Astrocyte (in vitro differentiated cells and primary cell): Measurements from ENCODE around the gene AFAP1L2. TPM values are rescaled to one million over a fixed set of nuclear protein-coding genes. Genes with fewer than 3 reads are reported as not detected.

Experiments
- DNase-seq: peaks from one replicate; pipeline ENCODE4 v3.0.0-alpha.2; 2010; ENCODE audit warnings: low read depth
- FAIRE-seq: peaks from 2 replicates; lab custom pipeline; 2011; peaks lifted over from hg19 to GRCh38; lab: Jason Lieb, UNC
- H2AFZ ChIP-seq: 2 replicates; pipeline ENCODE4 v1.6.0; 2012; ENCODE audit warnings: low read depth, low read length, inconsistent platforms
- H3K27ac ChIP-seq: 2 replicates; pipeline ENCODE4 v1.5.1; 2011; ENCODE audit warnings: low read depth, low read length, inconsistent platforms
- H3K27me3 ChIP-seq: 2 replicates; pipeline ENCODE4 v1.6.0; 2011; ENCODE audit warnings: low read length, inconsistent platforms; ENCODE audit not compliant: insufficient read depth
- H3K36me3 ChIP-seq: 2 replicates; pipeline ENCODE4 v1.5.1; 2011; ENCODE audit warnings: low read length, inconsistent platforms; ENCODE audit not compliant: insufficient read depth
- H3K4me1 ChIP-seq: 2 replicates; pipeline ENCODE4 v1.5.1; 2011; ENCODE audit warnings: low read length, inconsistent platforms; ENCODE audit not compliant: insufficient read depth
- H3K4me2 ChIP-seq: 2 replicates; pipeline ENCODE4 v1.6.0; 2012; ENCODE audit warnings: low read length, inconsistent platforms
- H3K4me3 ChIP-seq: 2 replicates; pipeline ENCODE4 v1.5.1; 2011; ENCODE audit warnings: low read depth, mild to moderate bottlenecking, low read length, inconsistent platforms; ENCODE audit not compliant: insufficient read depth
- H3K79me2 ChIP-seq: 2 replicates; pipeline ENCODE4 v1.6.0; 2012; ENCODE audit warnings: mild to moderate bottlenecking, low read length, inconsistent platforms; ENCODE audit not compliant: insufficient read depth
- H3K9ac ChIP-seq: 2 replicates; pipeline ENCODE4 v1.6.0; 2012; ENCODE audit warnings: mild to moderate bottlenecking, low read length, inconsistent platforms
- H3K9me3 ChIP-seq: 2 replicates; pipeline ENCODE4 v1.5.1; 2012; ENCODE audit warnings: low read depth, mild to moderate bottlenecking, low read length, inconsistent platforms; ENCODE audit not compliant: insufficient read depth
- H4K20me1 ChIP-seq: 2 replicates; pipeline ENCODE4 v1.6.0; 2012; ENCODE audit warnings: low read length, inconsistent platforms; ENCODE audit not compliant: insufficient read depth
- H3K27ac Mint-ChIP-seq: one replicate; pipeline ENCODE4 v1.8.0; 2021; ENCODE audit warnings: mild to moderate bottlenecking, mixed read lengths; ENCODE audit not compliant: unreplicated experiment
- H3K27me3 Mint-ChIP-seq: one replicate; pipeline ENCODE4 v1.8.0; 2021; ENCODE audit warnings: low read depth, mixed read lengths; ENCODE audit not compliant: unreplicated experiment
- H3K36me3 Mint-ChIP-seq: one replicate; pipeline ENCODE4 v1.8.0; 2021; ENCODE audit warnings: low read depth, mixed read lengths; ENCODE audit not compliant: unreplicated experiment
- H3K4me1 Mint-ChIP-seq: one replicate; pipeline ENCODE4 v1.8.0; 2021; ENCODE audit warnings: low read depth, mixed read lengths; ENCODE audit not compliant: unreplicated experiment
- H3K4me3 Mint-ChIP-seq: one replicate; pipeline ENCODE4 v1.8.0; 2021; ENCODE audit warnings: mild to moderate bottlenecking, moderate library complexity, mixed read lengths; ENCODE audit not compliant: unreplicated experiment
- H3K9me3 Mint-ChIP-seq: one replicate; pipeline ENCODE4 v1.8.0; 2021; ENCODE audit warnings: mild to moderate bottlenecking, mixed read lengths; ENCODE audit not compliant: unreplicated experiment
- EZH2 ChIP-seq: IDR thresholded peaks from 2 replicates; pipeline ENCODE4 v1.6.1; 2012; ENCODE audit warnings: mild to moderate bottlenecking, low read length, inconsistent platforms; ENCODE audit not compliant: insufficient read depth
- total RNA-seq: library from RNA; stranded (reverse); gene quantifications from 2 replicates; pipeline ENCODE4 v1.2.1, GENCODE V29; 2021
- TF ChIP-seq, protein P1 (sequence below): IDR thresholded peaks from 2 replicates; pipeline ENCODE4 v1.5.1; 2011; ENCODE audit warnings: low read depth, mild to moderate bottlenecking, inconsistent platforms, low read length, moderate library complexity; ENCODE audit not compliant: insufficient read depth

AFAP1L2 gene
- total RNA-seq, 1 donor from 2014 or later: 26.6 TPM

DNA sequence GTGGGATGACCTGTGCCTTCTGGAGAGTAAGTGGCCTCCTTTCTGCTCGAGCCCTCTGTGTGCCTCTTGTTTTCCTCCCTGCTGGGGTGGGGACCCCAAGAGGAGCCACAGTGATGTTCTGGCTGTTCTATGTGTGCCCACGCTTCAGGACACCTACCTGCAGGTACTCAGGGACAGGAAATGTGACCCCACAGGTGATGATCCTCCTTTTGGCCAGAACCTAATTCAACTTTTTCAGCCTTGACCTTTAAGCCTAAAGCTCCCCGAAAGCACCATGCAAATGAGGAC lies 95.0 kb downstream of the AFAP1L2 start:
- Mint-ChIP-seq H3K9me3 (no peaks in the 10 kb centered on the region), H3K4me3 (no peak overlapping the region), H3K4me1 (peaks cover 41% of the 10 kb centered on the region), H3K36me3 (peaks cover 13% of the 10 kb centered on the region), H3K27me3 (no peaks in the 10 kb centered on the region), H3K27ac (no peak overlapping the region)
- no peaks in the 10 kb centered on the region for H4K20me1 ChIP-seq
- FAIRE-seq: no peak
- DNase-seq: no peak
- no peaks in the 10 kb centered on the region for H3K9me3 ChIP-seq
- no peak overlapping the region for H3K4me3 ChIP-seq
- H3K9ac ChIP-seq: no peak overlapping the region
- TF ChIP-seq, protein P1, sequence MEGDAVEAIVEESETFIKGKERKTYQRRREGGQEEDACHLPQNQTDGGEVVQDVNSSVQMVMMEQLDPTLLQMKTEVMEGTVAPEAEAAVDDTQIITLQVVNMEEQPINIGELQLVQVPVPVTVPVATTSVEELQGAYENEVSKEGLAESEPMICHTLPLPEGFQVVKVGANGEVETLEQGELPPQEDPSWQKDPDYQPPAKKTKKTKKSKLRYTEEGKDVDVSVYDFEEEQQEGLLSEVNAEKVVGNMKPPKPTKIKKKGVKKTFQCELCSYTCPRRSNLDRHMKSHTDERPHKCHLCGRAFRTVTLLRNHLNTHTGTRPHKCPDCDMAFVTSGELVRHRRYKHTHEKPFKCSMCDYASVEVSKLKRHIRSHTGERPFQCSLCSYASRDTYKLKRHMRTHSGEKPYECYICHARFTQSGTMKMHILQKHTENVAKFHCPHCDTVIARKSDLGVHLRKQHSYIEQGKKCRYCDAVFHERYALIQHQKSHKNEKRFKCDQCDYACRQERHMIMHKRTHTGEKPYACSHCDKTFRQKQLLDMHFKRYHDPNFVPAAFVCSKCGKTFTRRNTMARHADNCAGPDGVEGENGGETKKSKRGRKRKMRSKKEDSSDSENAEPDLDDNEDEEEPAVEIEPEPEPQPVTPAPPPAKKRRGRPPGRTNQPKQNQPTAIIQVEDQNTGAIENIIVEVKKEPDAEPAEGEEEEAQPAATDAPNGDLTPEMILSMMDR: no peak
- TF ChIP-seq EZH2: no peak
- H3K4me2 ChIP-seq: peak overlapping the region; percentile 31
- no peaks in the 10 kb centered on the region for H3K79me2 ChIP-seq
- no peaks in the 10 kb centered on the region for H3K36me3 ChIP-seq
- H3K4me1 ChIP-seq: peaks cover 36% of the 10 kb centered on the region
- no peak overlapping the region for H2AFZ ChIP-seq
- H3K27ac ChIP-seq: no peak overlapping the region
- no peaks in the 10 kb centered on the region for H3K27me3 ChIP-seq

GRCh38 chr10:114308531-114309363 lies 95.6 kb downstream of the AFAP1L2 start:
- no peak overlapping the region for H3K4me3 Mint-ChIP-seq
- peak overlapping the region; percentile 31 for H3K4me2 ChIP-seq
- no peaks in the 10 kb centered on the region for H3K79me2 ChIP-seq
- peak overlapping the region; percentile 75 for H3K27ac Mint-ChIP-seq
- H2AFZ ChIP-seq: no peak overlapping the region
- peaks cover 10% of the 10 kb centered on the region for H3K36me3 Mint-ChIP-seq
- H3K4me1 ChIP-seq: peaks cover 40% of the 10 kb centered on the region
- no peaks in the 10 kb centered on the region for H3K36me3 ChIP-seq
- no peaks in the 10 kb centered on the region for H3K27me3 Mint-ChIP-seq
- FAIRE-seq (peak; percentile 72), DNase-seq (peak; percentile 84)
- TF ChIP-seq, protein P1: no peak
- TF ChIP-seq EZH2: no peak
- no peaks in the 10 kb centered on the region for H3K9me3 ChIP-seq
- no peaks in the 10 kb centered on the region for H3K9me3 Mint-ChIP-seq
- H3K4me1 Mint-ChIP-seq: peaks cover 45% of the 10 kb centered on the region
- no peaks in the 10 kb centered on the region for H3K27me3 ChIP-seq
- H4K20me1 ChIP-seq: no peaks in the 10 kb centered on the region
- H3K27ac ChIP-seq: peak overlapping the region; percentile 39
- H3K9ac ChIP-seq: no peak overlapping the region
- no peak overlapping the region for H3K4me3 ChIP-seq

DNA sequence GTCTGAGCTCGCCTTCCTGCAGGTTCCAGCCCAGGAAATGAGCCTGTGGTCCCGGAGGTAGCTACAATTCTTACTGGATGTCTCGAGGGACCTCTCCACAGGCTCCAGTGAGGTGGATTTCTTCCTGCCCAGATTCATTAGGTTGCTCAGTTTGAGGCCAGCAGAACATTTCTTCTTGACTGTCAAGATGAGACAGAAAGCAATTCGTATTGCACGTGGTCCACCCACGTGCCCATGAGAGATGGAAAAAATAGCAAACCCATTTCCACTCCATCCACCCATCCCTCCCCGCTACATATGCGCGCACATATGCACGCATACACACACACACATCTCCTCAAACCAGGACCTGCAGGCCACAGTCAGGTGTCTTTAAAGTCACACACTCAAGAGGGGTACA lies 96.6 kb downstream of the AFAP1L2 start:
- no peak overlapping the region for H3K27ac ChIP-seq
- peaks cover 42% of the 10 kb centered on the region for H3K4me1 ChIP-seq
- no peaks in the 10 kb centered on the region for H3K27me3 Mint-ChIP-seq
- no peaks in the 10 kb centered on the region for H3K79me2 ChIP-seq
- no peaks in the 10 kb centered on the region for H3K9me3 ChIP-seq
- TF ChIP-seq, protein P1: no peak
- TF ChIP-seq EZH2: no peak
- no peaks in the 10 kb centered on the region for H3K9me3 Mint-ChIP-seq
- H3K27me3 ChIP-seq: no peaks in the 10 kb centered on the region
- no peaks in the 10 kb centered on the region for H3K36me3 ChIP-seq
- H3K9ac ChIP-seq: no peak overlapping the region
- no peak overlapping the region for H3K27ac Mint-ChIP-seq
- no peaks in the 10 kb centered on the region for H4K20me1 ChIP-seq
- DNase-seq (no peak), FAIRE-seq (no peak)
- peak overlapping the region; percentile 40 for H3K4me3 Mint-ChIP-seq
- peaks cover 9% of the 10 kb centered on the region for H3K36me3 Mint-ChIP-seq
- H2AFZ ChIP-seq: no peak overlapping the region
- no peak overlapping the region for H3K4me3 ChIP-seq
- no peak overlapping the region for H3K4me2 ChIP-seq
- peaks cover 48% of the 10 kb centered on the region for H3K4me1 Mint-ChIP-seq
